Liver (tissue), 9 donors: ENCODE measurements around the gene TPK1. TPM values are rescaled to one million over a fixed set of nuclear protein-coding genes. Genes with fewer than 3 reads are reported as not detected.

ENCODE experiments used
- DNase-seq: peaks from one replicate; pipeline ENCODE4 v3.0.0-alpha.2; 2017; ENCODE audit warnings: low spot score
- H3K27ac ChIP-seq, 2 donors: one replicate each; pipeline ENCODE4 v1.7.0; 2013; ENCODE audit warnings: inconsistent platforms in 2 of 2, low read length in 2 of 2, control low read depth in 1 of 2, low read depth in 1 of 2, mild to moderate bottlenecking in 1 of 2
- H3K27me3 ChIP-seq, 4 donors: one replicate each; pipeline versions ENCODE4 v1.6.1 to v1.7.0; 2013; ENCODE audit warnings: low read length in 3 of 4, inconsistent platforms in 1 of 4, mild to moderate bottlenecking in 1 of 4, moderate library complexity in 1 of 4; ENCODE audit not compliant: control insufficient read depth in 4 of 4, insufficient read depth in 4 of 4
- H3K36me3 ChIP-seq, 4 donors: one replicate each; pipeline versions ENCODE4 v1.6.1 to v1.7.0; 2013; ENCODE audit warnings: low read length in 3 of 4, mild to moderate bottlenecking in 3 of 4, low read depth in 1 of 4, moderate library complexity in 1 of 4; ENCODE audit not compliant: control insufficient read depth in 4 of 4, insufficient read depth in 3 of 4
- H3K4me1 ChIP-seq, 4 donors: one replicate each; pipeline versions ENCODE4 v1.6.1 to v1.7.0; 2013; ENCODE audit warnings: low read length in 3 of 4, mild to moderate bottlenecking in 3 of 4, moderate library complexity in 1 of 4; ENCODE audit not compliant: control insufficient read depth in 4 of 4, insufficient read depth in 4 of 4
- H3K4me3 ChIP-seq, 3 donors: one replicate each; pipeline versions ENCODE4 v1.6.1 to v1.7.0; 2013; ENCODE audit warnings: low read length in 3 of 3, control low read depth in 1 of 3, low read depth in 1 of 3, mild to moderate bottlenecking in 1 of 3
- H3K9ac ChIP-seq, 2 donors: one replicate each; pipeline ENCODE4 v1.7.0; 2013; ENCODE audit warnings: low read length in 2 of 2, mild to moderate bottlenecking in 2 of 2, moderate library complexity in 2 of 2, control low read depth in 1 of 2, low read depth in 1 of 2
- H3K9me3 ChIP-seq, 4 donors: one replicate each; pipeline versions ENCODE4 v1.6.1 to v1.7.0; 2013; ENCODE audit warnings: low read length in 3 of 4; ENCODE audit not compliant: control insufficient read depth in 4 of 4
- EGR1 ChIP-seq, 2 donors: IDR thresholded peaks; 2 replicates each; pipeline ENCODE4 v1.6.1; 2016 to 2018; ENCODE audit warnings: antibody characterized with exemption in 2 of 2, low read depth in 2 of 2
- FOXA1 ChIP-seq: IDR thresholded peaks from 2 replicates; pipeline ENCODE4 v1.6.1; 2016; ENCODE audit warnings: antibody characterized with exemption
- FOXA2 ChIP-seq: IDR thresholded peaks from 2 replicates; pipeline ENCODE4 v1.6.1; 2016; ENCODE audit warnings: antibody characterized with exemption
- GABPA ChIP-seq, 2 donors: IDR thresholded peaks in 1 of 2; conservative IDR thresholded peaks in 1 of 2; 2 replicates each; pipeline ENCODE4 v1.6.1; 2016; ENCODE audit warnings: antibody characterized with exemption in 2 of 2, mild to moderate bottlenecking in 1 of 2, moderate library complexity in 1 of 2
- HNF4A ChIP-seq, 2 donors: conservative IDR thresholded peaks; 2 replicates each; pipeline ENCODE4 v1.6.1; 2016; ENCODE audit warnings: antibody characterized with exemption in 2 of 2, mild to moderate bottlenecking in 2 of 2
- HNF4G ChIP-seq: IDR thresholded peaks from 2 replicates; pipeline ENCODE4 v1.6.1; 2016; ENCODE audit warnings: antibody characterized with exemption
- JUND ChIP-seq, 2 donors: IDR thresholded peaks; 2 replicates each; pipeline ENCODE4 v1.6.1; 2016; ENCODE audit warnings: antibody characterized with exemption in 2 of 2
- NR2F2 ChIP-seq: IDR thresholded peaks from 2 replicates; pipeline ENCODE4 v1.6.1; 2016; ENCODE audit warnings: antibody characterized with exemption
- RAD21 ChIP-seq, 2 donors: IDR thresholded peaks; 2 replicates each; pipeline ENCODE4 v1.6.1; 2016; ENCODE audit warnings: antibody characterized with exemption in 2 of 2, mild to moderate bottlenecking in 2 of 2
- RXRA ChIP-seq, 2 donors: IDR thresholded peaks; 2 replicates each; pipeline ENCODE4 v1.6.1; 2017 to 2018; ENCODE audit warnings: antibody characterized with exemption in 2 of 2, mild to moderate bottlenecking in 1 of 2
- SP1 ChIP-seq: IDR thresholded peaks from 2 replicates; pipeline ENCODE4 v1.6.1; 2018; ENCODE audit warnings: antibody characterized with exemption, mild to moderate bottlenecking
- TAF1 ChIP-seq: conservative IDR thresholded peaks from 2 replicates; pipeline ENCODE4 v1.6.1; 2016; ENCODE audit warnings: antibody characterized with exemption, mild to moderate bottlenecking
- YY1 ChIP-seq: IDR thresholded peaks from 2 replicates; pipeline ENCODE4 v1.6.1; 2016; ENCODE audit warnings: antibody characterized with exemption, mild to moderate bottlenecking
- WGBS: extraction: QIAGEN DNeasy Blood & Tissue Kit; methylation state at CpG from one replicate; pipeline ENCODE4 v1.1.7; 2013; 5-methylcytosine and 5-hydroxymethylcytosine counted together
- polyA plus RNA-seq, 2 donors: library from polyadenylated mRNA; stranded (reverse) in 1 of 2; unstranded in 1 of 2; fragments of 200-250 nt in 1 of 2; fragments of >200 nt in 1 of 2; fragmentation: Nextera tagmentation in 1 of 2; extraction: Ambion mirVana in 1 of 2; gene quantifications; one replicate each; pipeline versions ENCODE4 v1.2.1 to v1.2.3, GENCODE V29; 2013 to 2015
- total RNA-seq, 2 donors: library from RNA; depleted of rRNA; stranded (reverse); fragments of >200 nt; gene quantifications; one replicate each; pipeline ENCODE4 v1.2.3, GENCODE V29; 2014
- TF ChIP-seq, protein P1 (sequence below): IDR thresholded peaks from 2 replicates; pipeline ENCODE4 v1.6.1; 2016; ENCODE audit warnings: antibody characterized with exemption
- TF ChIP-seq, protein P2 (sequence below): IDR thresholded peaks from 2 replicates; pipeline ENCODE4 v1.6.1; 2016; ENCODE audit warnings: antibody characterized with exemption
- TF ChIP-seq, protein P3 (sequence below): IDR thresholded peaks from 2 replicates; pipeline ENCODE4 v1.6.1; 2016; ENCODE audit warnings: antibody characterized with exemption
- TF ChIP-seq, protein P4 (sequence below): IDR thresholded peaks from 2 replicates; pipeline ENCODE4 v1.6.1; 2016; ENCODE audit warnings: antibody characterized with exemption, mild to moderate bottlenecking
- donor health status: healthy.
- donor health status: healthy.
- donor health status: healthy.
- donor health status: healthy.
- donor health status: healthy.

The TPK1 gene
- total and polyA plus RNA-seq, 4 donors = 2.2 to 7.5 (median 3.3) TPM

DNA sequence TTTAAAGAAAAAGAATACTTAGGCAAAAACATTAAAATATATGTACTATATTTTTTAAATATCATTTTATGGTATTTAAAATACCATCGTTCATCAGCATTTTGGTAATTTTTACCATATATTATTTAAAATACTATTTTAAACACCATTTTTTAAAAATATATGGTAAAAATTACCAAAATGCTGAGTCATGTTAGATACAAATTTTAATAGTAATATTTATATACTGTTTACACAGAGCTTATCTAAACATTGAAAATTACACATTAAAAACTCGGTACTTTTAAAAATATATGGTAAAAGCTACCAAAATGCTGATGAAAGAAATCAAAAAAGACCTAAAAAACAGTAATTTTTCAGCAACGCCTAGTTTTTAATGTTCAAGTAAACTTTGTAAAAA lies 105.6 kb downstream of the TPK1 start:
- Histone ChIP-seq H3K27me3 (no peaks in the 10 kb centered on the region), H3K9me3 (peaks cover 0 to 1% (median 0%) of the 10 kb centered on the region in 4 donors), H3K27ac (no peak overlapping the region), H3K4me3 (no peak overlapping the region), H3K4me1 (no peaks in the 10 kb centered on the region), H3K36me3 (no peaks in the 10 kb centered on the region), H3K9ac (no peak overlapping the region)
- DNase-seq = no peak
- TF ChIP-seq HNF4A (conservative IDR thresholded peaks at IDR 0.05) (no peak), HNF4G (no peak), FOXA2 (no peak), RXRA (IDR thresholded peaks at IDR 0.05) (no peak), FOXA1 (no peak), TAF1 (no peak), NR2F2 (no peak), YY1 (no peak), GABPA (IDR thresholded peaks at IDR 0.05 in 1 of 2, conservative IDR thresholded peaks at IDR 0.05 in 1 of 2) (no peak)
- TF ChIP-seq, protein P1, sequence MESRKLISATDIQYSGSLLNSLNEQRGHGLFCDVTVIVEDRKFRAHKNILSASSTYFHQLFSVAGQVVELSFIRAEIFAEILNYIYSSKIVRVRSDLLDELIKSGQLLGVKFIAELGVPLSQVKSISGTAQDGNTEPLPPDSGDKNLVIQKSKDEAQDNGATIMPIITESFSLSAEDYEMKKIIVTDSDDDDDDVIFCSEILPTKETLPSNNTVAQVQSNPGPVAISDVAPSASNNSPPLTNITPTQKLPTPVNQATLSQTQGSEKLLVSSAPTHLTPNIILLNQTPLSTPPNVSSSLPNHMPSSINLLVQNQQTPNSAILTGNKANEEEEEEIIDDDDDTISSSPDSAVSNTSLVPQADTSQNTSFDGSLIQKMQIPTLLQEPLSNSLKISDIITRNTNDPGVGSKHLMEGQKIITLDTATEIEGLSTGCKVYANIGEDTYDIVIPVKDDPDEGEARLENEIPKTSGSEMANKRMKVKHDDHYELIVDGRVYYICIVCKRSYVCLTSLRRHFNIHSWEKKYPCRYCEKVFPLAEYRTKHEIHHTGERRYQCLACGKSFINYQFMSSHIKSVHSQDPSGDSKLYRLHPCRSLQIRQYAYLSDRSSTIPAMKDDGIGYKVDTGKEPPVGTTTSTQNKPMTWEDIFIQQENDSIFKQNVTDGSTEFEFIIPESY = no peak
- WGBS = 89% methylated on average over 3 of the region's 3 CpGs

DNA sequence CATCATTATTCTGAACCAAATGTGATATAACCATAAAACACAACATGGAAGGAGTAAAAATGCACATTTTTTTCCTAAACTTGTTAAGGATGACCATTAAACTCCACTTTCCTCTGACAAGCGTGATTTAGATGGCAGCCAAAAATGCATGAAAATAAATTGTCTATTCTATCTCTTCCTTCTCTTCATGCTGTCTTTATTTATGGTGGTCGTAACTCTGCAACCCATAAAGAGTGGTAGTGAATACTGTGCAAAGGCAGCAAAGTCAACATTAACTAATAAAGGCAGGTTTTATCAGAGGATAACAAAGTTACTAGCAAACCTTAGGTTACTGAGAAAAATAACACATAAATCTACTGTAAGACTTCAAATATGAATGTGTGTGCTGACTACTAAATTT lies 106.6 kb downstream of the TPK1 start:
- no peaks in the 10 kb centered on the region for H3K27me3 ChIP-seq
- WGBS = 87% methylated on average over 2 of the region's 2 CpGs
- no peak overlapping the region for H3K27ac ChIP-seq
- no peak overlapping the region for H3K9ac ChIP-seq
- no peaks in the 10 kb centered on the region for H3K4me1 ChIP-seq
- TF ChIP-seq SP1 (no peak), RAD21 (IDR thresholded peaks at IDR 0.05) (no peak), NR2F2 (no peak), TAF1 (no peak), EGR1 (IDR thresholded peaks at IDR 0.05; ENCODE audit: low read depth in 2 of 2) (no peak), FOXA2 (no peak), HNF4G (no peak), JUND (IDR thresholded peaks at IDR 0.05) (no peak), YY1 (no peak), GABPA (IDR thresholded peaks at IDR 0.05 in 1 of 2, conservative IDR thresholded peaks at IDR 0.05 in 1 of 2) (no peak)
- TF ChIP-seq, protein P2, sequence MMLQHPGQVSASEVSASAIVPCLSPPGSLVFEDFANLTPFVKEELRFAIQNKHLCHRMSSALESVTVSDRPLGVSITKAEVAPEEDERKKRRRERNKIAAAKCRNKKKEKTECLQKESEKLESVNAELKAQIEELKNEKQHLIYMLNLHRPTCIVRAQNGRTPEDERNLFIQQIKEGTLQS = no peak
- TF ChIP-seq, protein P1 = no peak
- TF ChIP-seq, protein P3, sequence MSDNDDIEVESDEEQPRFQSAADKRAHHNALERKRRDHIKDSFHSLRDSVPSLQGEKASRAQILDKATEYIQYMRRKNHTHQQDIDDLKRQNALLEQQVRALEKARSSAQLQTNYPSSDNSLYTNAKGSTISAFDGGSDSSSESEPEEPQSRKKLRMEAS = no peak
- TF ChIP-seq, protein P4, sequence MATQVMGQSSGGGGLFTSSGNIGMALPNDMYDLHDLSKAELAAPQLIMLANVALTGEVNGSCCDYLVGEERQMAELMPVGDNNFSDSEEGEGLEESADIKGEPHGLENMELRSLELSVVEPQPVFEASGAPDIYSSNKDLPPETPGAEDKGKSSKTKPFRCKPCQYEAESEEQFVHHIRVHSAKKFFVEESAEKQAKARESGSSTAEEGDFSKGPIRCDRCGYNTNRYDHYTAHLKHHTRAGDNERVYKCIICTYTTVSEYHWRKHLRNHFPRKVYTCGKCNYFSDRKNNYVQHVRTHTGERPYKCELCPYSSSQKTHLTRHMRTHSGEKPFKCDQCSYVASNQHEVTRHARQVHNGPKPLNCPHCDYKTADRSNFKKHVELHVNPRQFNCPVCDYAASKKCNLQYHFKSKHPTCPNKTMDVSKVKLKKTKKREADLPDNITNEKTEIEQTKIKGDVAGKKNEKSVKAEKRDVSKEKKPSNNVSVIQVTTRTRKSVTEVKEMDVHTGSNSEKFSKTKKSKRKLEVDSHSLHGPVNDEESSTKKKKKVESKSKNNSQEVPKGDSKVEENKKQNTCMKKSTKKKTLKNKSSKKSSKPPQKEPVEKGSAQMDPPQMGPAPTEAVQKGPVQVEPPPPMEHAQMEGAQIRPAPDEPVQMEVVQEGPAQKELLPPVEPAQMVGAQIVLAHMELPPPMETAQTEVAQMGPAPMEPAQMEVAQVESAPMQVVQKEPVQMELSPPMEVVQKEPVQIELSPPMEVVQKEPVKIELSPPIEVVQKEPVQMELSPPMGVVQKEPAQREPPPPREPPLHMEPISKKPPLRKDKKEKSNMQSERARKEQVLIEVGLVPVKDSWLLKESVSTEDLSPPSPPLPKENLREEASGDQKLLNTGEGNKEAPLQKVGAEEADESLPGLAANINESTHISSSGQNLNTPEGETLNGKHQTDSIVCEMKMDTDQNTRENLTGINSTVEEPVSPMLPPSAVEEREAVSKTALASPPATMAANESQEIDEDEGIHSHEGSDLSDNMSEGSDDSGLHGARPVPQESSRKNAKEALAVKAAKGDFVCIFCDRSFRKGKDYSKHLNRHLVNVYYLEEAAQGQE = no peak
- peaks cover 0 to 1% (median 0%) of the 10 kb centered on the region in 4 donors for H3K9me3 ChIP-seq
- no peaks in the 10 kb centered on the region for H3K36me3 ChIP-seq
- no peak for DNase-seq
- H3K4me3 ChIP-seq = no peak overlapping the region
